HUES64 (cell line): ENCODE data around the gene ABCB11. TPM values are rescaled to one million over a fixed set of nuclear protein-coding genes. Genes with fewer than 3 reads are reported as not detected.

Experiments
- H3K27ac ChIP-seq: 2 replicates; pipeline ENCODE4 v1.7.0; 2013; ENCODE audit warnings: low read depth, low read length, inconsistent platforms
- H3K27me3 ChIP-seq: 2 replicates; pipeline ENCODE4 v1.6.1; 2013; ENCODE audit warnings: mild to moderate bottlenecking, low read length; ENCODE audit not compliant: insufficient read depth
- H3K36me3 ChIP-seq: 2 replicates; pipeline ENCODE4 v1.6.1; 2013; ENCODE audit warnings: mild to moderate bottlenecking, low read length; ENCODE audit not compliant: insufficient read depth
- H3K4me1 ChIP-seq: 2 replicates; pipeline ENCODE4 v1.6.1; 2013; ENCODE audit warnings: mild to moderate bottlenecking, low read length, moderate library complexity; ENCODE audit not compliant: insufficient read depth
- H3K4me3 ChIP-seq: 2 replicates; pipeline ENCODE4 v1.5.1; 2013; ENCODE audit warnings: mild to moderate bottlenecking, low read length, moderate library complexity
- H3K9ac ChIP-seq: 2 replicates; pipeline ENCODE4 v1.6.1; 2013; ENCODE audit warnings: mild to moderate bottlenecking, low read depth, low read length
- H3K9me3 ChIP-seq: 2 replicates; pipeline ENCODE4 v1.6.1; 2013; ENCODE audit warnings: low read depth, low read length; ENCODE audit not compliant: insufficient read depth
- WGBS: fragments of 150-250, 120-280 bp; methylation state at CpG from one replicate; pipeline ENCODE4 v1.1.7; 2013; ENCODE audit warnings: missing lambda C conversion rate; 5-methylcytosine and 5-hydroxymethylcytosine counted together
- polyA plus RNA-seq, 2 experiments: library from polyadenylated mRNA; stranded (reverse); fragments of 50-300 nt; gene quantifications; one replicate each; pipeline ENCODE4 v1.2.3, GENCODE V29; 2013

Gene ABCB11
- not detected for polyA plus RNA-seq (2013, experiment 1 of 2)
- polyA plus RNA-seq (2013, experiment 2 of 2): not detected

DNA sequence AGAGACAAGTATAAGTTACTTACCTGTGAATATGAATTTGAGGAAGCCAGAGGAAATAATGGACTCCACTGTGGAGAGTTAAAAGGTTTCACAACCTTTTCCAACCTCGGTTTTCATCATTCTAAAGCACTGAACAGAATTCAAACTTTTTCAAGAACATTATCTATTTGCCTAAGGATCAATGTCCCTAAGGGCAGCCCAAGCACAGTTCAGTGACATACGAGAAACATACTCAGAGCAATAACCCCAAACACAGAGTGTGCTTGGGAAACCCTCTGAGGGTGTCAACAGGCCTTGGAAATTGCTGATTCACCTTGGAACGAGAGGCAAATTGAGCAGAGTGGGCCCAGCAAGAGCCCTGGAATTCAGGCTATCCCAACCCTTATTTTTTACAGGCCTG is at the start of gene ABCB11:
TSS of gene ABCB11 (minus strand) at position 123 of the 400 bp plus-strand sequence. CDS start 13,199 bp downstream, outside the sequence.
- WGBS: 91% methylated on average over 3 of the region's 3 CpGs
- Histone ChIP-seq H3K4me3 (no peak within 1 kb of the TSS), H3K27ac (no peak within 1 kb of the TSS), H3K9me3 (no peaks in the 10 kb centered on the region), H3K27me3 (no peaks in the 10 kb centered on the region), H3K4me1 (no peaks in the 10 kb centered on the region), H3K36me3 (no peaks in the 10 kb centered on the region), H3K9ac (no peak within 1 kb of the TSS)

DNA sequence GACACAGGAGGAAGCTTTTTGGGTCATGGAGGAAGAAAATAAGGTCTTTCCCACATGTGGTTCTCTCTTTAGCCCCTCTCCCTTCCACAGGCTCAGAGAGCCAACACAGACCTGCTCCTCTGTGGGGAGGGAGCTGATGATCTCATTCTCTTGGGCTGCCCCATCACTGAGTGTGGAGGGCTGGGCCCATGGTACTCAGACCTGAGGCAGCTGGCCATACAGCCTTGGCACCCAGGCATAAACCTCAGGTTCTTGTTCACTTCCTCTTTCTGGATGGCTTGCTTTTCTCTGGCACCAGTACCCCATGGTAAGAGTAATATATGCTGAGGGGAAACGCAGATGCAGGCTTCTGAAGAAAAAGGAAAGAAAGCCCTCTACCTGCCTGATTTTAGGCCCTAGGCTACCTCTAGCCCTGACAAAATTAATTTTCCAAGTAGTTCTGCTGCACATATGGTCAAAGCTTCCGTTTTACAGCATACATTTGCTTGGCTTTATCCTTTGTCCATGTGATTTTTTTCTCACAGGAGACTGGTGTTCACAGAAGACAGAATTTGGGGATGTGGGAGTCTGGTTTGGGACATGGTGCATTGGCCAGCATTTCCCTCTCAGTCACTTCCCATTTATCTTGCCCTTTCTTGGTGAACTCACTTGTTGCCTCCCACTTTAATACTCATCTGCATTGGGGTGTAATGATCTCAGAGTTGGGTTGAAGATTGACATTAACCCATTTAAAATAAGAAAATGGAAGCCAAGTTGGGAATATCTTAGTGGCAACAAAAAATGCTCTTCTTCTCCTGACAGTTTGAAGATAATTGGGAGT is 49.3 kb upstream of the ABCB11 start:
- no peaks in the 10 kb centered on the region for H3K9me3 ChIP-seq
- 91% methylated on average over 2 of the region's 2 CpGs for WGBS

DNA sequence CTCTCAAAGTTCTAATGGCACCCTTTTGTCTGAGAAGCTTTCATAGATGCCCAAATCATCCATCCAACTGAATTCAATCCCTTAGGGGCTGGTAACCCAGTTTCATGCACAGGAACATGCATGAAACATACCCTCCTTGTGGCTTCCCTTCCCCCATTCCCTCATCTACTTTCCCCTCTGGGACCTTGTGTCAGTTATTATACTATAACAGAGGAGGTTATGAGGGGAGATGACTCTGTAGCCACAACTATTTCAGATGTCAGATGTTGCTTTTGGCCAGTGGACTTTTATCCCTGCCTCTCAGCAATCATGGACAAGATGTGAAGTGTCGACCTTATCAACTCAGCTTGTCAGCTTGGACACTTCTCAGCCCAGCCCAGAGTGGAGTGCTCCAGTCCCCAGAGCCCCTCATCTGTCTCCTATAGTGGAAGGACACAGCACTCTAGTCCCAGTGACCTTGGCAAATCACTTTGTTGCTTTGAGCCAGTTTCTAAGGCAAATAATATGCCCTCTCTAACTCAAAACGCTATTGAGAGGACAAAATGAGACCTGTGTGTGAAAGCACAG is 46.6 kb upstream of the ABCB11 start:
- Histone ChIP-seq H3K27me3 (no peaks in the 10 kb centered on the region), H3K9me3 (no peaks in the 10 kb centered on the region), H3K9ac (no peak overlapping the region), H3K27ac (no peak overlapping the region), H3K36me3 (no peaks in the 10 kb centered on the region), H3K4me3 (no peak overlapping the region), H3K4me1 (no peaks in the 10 kb centered on the region)
- WGBS: 68% methylated on average over 2 of the region's 2 CpGs

More for the DNA sequence above, 49.3 kb upstream of the ABCB11 start:
- Histone ChIP-seq H3K4me3 (no peak overlapping the region), H3K9ac (no peak overlapping the region), H3K4me1 (no peaks in the 10 kb centered on the region), H3K36me3 (no peaks in the 10 kb centered on the region), H3K27ac (no peak overlapping the region), H3K27me3 (no peaks in the 10 kb centered on the region)

DNA sequence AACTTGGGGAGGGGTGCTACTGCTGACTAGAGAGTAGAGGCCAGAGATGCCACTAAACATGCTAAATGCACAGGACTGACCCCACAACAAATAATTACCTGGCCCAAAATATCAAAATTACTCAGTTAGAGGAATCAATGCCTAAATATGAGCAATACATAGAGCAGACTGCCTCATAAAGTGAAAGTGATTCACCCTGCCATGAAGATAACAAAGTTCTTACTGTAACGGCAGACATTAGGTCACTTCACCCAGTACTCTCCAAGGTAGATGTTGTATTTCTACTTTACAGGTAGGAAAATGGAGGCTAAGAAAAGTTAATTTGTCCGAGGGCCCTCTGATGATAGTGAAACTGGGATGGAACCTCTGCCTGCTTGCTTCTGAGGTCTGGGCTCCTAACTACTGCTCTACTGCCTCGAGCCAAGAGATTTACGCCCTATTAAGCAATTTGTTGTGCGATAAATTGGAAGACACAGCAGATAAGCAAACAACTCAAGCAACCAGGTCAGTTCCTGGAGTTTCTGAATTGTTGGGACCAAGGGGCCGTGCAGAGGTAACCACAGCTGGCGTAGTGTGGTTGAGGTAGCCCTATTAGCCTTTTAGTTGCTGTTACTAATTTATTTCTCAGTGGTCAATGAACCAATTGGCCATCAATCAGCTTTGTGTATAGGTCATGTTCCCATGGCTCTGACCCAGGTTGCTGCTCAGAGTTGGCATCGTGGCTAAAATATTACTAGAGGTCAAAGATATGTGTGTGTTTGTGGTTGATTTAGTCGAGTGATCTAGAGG is 43.0 kb upstream of the ABCB11 start:
- H3K4me3 ChIP-seq: no peak overlapping the region
- H3K27ac ChIP-seq: no peak overlapping the region
- no peak overlapping the region for H3K9ac ChIP-seq
- H3K4me1 ChIP-seq: no peaks in the 10 kb centered on the region
- 92% methylated on average over 9 of the region's 9 CpGs for WGBS
- no peaks in the 10 kb centered on the region for H3K9me3 ChIP-seq
- no peaks in the 10 kb centered on the region for H3K27me3 ChIP-seq
- no peaks in the 10 kb centered on the region for H3K36me3 ChIP-seq

DNA sequence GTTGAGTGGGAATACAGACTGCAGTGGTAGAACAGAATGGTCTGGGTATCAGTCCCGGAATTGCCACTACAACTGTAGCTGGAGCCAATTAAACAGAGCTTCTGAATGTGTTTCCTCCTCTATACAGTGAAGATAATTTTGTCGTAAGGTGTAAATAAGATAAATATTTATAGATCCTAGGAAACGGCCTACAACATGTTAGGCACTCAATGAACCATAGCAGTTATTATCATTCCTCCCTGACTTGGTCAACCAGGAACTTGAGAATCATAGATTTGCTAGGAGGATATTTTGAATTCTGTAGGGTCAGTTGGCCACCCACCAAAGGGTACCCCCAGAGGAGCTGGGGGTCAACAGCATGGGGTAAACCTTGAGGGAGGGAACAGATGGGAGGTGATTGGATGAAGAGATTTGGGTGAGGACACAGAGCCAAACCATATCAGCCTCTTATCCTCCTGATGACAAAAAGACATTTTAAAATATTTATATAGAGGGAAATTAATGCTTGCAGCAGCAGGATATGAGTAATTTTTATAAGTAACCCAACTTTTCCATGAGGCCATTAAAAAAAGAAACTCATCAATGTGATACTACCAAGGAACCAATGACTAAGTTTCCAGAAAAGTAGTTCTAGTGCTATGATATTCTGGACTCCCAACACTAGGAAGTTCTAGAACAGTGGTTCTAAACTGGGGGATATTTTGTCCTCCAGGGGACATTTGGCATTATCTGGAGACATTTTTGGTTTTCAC is 42.3 kb upstream of the ABCB11 start:
- WGBS: 100% methylated on average over 1 of the region's 3 CpGs
- H3K4me3 ChIP-seq: no peak overlapping the region
- no peak overlapping the region for H3K27ac ChIP-seq
- H3K9me3 ChIP-seq: no peaks in the 10 kb centered on the region
- H3K36me3 ChIP-seq: no peaks in the 10 kb centered on the region
- H3K9ac ChIP-seq: no peak overlapping the region
- H3K27me3 ChIP-seq: no peaks in the 10 kb centered on the region
- no peaks in the 10 kb centered on the region for H3K4me1 ChIP-seq

DNA sequence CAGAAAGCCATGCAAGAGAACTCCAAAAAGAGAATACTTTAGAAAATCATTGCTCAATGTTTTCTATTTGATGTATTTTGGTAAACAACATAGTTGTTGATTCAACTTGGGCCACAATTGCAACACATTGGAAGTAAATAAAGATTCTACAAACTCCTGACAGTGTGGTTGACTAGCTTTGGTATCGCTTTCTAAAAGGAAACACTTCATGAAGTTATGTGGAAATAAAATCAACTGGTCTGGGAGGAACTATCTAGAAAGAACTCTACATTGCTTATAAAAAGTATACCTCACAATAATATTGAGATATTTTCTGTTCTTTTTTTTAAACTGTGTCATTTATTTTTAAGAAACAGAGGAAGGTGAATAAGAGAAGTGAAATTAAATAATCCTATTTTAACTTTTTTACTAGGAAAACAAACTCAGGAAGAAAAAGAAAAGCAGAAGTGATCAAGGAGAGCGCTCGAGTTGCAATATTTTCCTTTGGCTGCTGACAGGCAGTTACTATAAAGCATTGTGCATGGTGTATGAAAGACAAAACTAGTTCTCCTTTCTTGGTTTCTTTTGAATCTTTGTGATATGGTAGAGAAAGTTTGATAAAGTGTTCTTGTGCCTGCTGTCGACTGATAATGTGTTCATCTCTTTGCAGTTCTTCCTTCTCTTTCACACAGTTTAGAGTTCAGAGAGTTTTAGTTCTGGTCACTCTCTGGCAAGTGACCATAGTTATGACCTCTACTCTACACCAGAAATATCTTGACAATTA is 41.2 kb upstream of the ABCB11 start:
- Histone ChIP-seq H3K27ac (no peak overlapping the region), H3K9ac (no peak overlapping the region), H3K36me3 (no peaks in the 10 kb centered on the region), H3K9me3 (no peaks in the 10 kb centered on the region), H3K27me3 (no peaks in the 10 kb centered on the region), H3K4me1 (no peaks in the 10 kb centered on the region), H3K4me3 (no peak overlapping the region)
- WGBS: 96% methylated on average over 3 of the region's 4 CpGs

DNA sequence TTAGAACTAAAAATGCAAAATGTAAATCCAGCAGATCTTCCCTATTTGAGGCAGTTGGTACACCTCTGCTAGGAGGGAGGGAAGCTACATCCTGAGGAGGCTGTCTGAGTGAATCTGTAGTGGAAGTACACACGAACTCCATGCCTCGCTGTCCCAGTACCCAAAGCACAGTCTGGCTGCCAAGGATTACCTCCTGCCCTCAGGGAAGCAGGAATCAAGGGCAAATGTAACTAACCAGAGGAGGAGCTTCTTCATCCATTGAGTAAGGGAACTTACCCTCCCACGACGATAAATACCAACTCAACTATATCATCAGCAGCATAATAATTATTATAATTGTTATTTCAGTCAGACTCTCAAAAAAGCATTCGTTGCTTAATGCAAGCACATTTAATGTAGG is 40.3 kb upstream of the ABCB11 start:
- H3K36me3 ChIP-seq: no peaks in the 10 kb centered on the region
- H3K27me3 ChIP-seq: no peaks in the 10 kb centered on the region
- no peaks in the 10 kb centered on the region for H3K4me1 ChIP-seq
- no peak overlapping the region for H3K9ac ChIP-seq
- H3K4me3 ChIP-seq: no peak overlapping the region
- WGBS: 92% methylated on average over 4 of the region's 5 CpGs
- no peaks in the 10 kb centered on the region for H3K9me3 ChIP-seq
- H3K27ac ChIP-seq: no peak overlapping the region

DNA sequence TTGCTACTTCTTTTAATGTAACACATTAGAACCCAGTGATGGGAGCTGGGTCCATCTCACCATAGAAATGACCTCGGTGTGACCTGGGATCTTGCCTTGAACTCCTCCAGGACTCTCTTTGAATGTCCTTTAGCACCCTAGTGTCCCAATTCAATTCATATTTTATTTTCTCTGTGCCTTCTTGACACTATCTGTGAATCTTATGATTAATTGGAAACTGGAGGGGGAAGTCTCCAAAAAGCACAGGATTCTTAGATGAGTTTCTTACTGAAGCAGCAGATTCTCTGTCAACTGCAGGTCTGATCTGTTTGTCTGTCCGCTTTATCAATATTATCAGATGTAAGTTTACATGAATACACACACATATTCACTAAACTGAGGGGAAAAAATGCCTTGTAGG is 38.7 kb upstream of the ABCB11 start:
- Histone ChIP-seq H3K4me3 (no peak overlapping the region), H3K9me3 (no peaks in the 10 kb centered on the region), H3K9ac (no peak overlapping the region), H3K27me3 (no peaks in the 10 kb centered on the region), H3K4me1 (no peaks in the 10 kb centered on the region), H3K36me3 (no peaks in the 10 kb centered on the region), H3K27ac (no peak overlapping the region)
- 97% methylated on average over 2 of the region's 2 CpGs for WGBS

DNA sequence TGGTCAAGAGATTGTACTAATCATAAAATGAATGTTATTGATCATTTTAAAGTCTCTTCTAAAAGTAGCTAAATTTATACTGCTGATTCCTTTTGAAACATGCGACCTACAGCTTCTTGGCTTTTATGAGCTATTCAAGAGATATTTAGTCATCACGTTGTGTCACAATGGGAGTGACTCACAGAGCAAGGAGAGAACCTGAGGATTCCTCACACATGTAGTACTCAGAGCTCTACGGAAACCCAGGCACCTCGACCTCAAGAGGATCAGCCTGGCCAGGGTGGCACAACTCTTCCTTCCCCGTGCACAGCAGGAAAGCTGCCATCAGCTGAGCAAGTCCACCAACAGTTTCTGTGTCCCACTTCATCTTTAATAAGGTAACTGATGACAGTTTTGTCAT is 38.2 kb upstream of the ABCB11 start, which contains the start of gene DHRS9:
TSS of gene DHRS9 (plus strand) at position 223 of the 400 bp plus-strand sequence. CDS start 12,019 bp downstream, outside the sequence.
- 72% methylated on average over 5 of the region's 5 CpGs for WGBS
- no peaks in the 10 kb centered on the region for H3K9me3 ChIP-seq
- H3K4me3 ChIP-seq: no peak within 1 kb of the TSS
- no peaks in the 10 kb centered on the region for H3K4me1 ChIP-seq
- H3K27me3 ChIP-seq: no peaks in the 10 kb centered on the region
- H3K27ac ChIP-seq: no peak within 1 kb of the TSS
- H3K9ac ChIP-seq: no peak within 1 kb of the TSS
- H3K36me3 ChIP-seq: no peaks in the 10 kb centered on the region

DNA sequence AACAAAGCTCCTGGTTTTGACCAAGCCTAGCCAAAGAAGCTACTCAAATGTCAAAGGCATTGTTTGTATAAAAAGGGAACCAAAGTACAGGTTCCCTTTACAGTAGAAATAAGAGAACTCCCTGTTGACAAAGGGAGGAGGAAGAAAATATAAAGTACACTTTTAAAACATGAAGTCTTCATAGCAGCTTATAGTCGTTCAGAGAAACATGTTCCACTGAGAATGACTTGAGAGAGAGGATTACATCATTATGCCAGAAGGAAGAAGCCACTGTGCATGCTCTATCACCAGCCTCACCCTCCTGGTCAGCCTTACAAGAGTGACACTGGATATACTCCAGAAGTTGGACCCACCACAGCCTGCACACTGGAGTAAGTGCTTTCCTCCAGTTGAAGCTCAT is 35.8 kb upstream of the ABCB11 start:
- H3K9ac ChIP-seq: no peak overlapping the region

More for the DNA sequence above, 35.8 kb upstream of the ABCB11 start:
- H3K4me1 ChIP-seq: no peaks in the 10 kb centered on the region
- H3K4me3 ChIP-seq: no peak overlapping the region
- no peak overlapping the region for H3K27ac ChIP-seq
- 92% methylated on average over 1 of the region's 1 CpG for WGBS
- H3K36me3 ChIP-seq: no peaks in the 10 kb centered on the region
- H3K9me3 ChIP-seq: no peaks in the 10 kb centered on the region
- no peaks in the 10 kb centered on the region for H3K27me3 ChIP-seq
